K562 (cell line): ENCODE data around the gene MASP1. TPM values are rescaled to one million over a fixed set of nuclear protein-coding genes. Genes with fewer than 3 reads are reported as not detected.

Source experiments
- ATAC-seq: fragments of 200-7000 bp; cut with Tn5 transposase; 3 replicates; pipeline ENCODE4 v1.9.1; 2020; ENCODE audit warnings: moderate library complexity
- BruUV-seq: library from RNA; stranded (reverse); fragments of 400-500 nt; replicated peaks from 2 replicates; lab custom pipeline; 2021; lab: Mats Ljungman, UMichigan
- CTCF ChIA-PET: fragments of 300-600 bp; formaldehyde crosslinking; extraction: SDS; loops from one replicate; lab custom pipeline; 2021; ENCODE audit warnings: low intra/inter-chr PET ratio; lab: Yijun Ruan, JAX
- POLR2A ChIA-PET: fragments of 300-600, 350-650 bp; sonication (Branson Sonifier 250); formaldehyde crosslinking; extraction: SDS; loops from one replicate; lab custom pipeline; 2021; ENCODE audit warnings: antibody characterized with exemption, inconsistent platforms; lab: Yijun Ruan, JAX
- DNase-seq, 4 experiments: peaks; one replicate each; pipeline versions ENCODE4 v3.0.0 to v3.0.0-alpha.2; 2011 to 2018; ENCODE audit warnings: low spot score in 3 of 4, mixed read lengths in 3 of 4; ENCODE audit errors: extremely low read depth in 1 of 4
- FAIRE-seq: peaks from 2 replicates; lab custom pipeline; 2011; peaks lifted over from hg19 to GRCh38; lab: Jason Lieb, UNC
- H2AFZ ChIP-seq: 2 replicates; pipeline ENCODE4 v1.6.0; 2011; ENCODE audit warnings: low read depth, low read length, control low read depth, inconsistent platforms
- H3K27ac ChIP-seq: fragments of 200-600 bp; 3 replicates; pipeline ENCODE4 v1.8.0; 2011; ENCODE audit warnings: low read depth, mild to moderate bottlenecking, control low read depth, inconsistent platforms, low read length, moderate library complexity, mixed read lengths; ENCODE audit errors: extremely low read depth
- H3K27me3 ChIP-seq, 2 experiments: fragments of 300-600 bp in 1 of 2; 2 replicates in 1 of 2; 3 replicates in 1 of 2; pipeline versions ENCODE4 v1.6.0 to v1.8.0; 2011; ENCODE audit warnings: inconsistent platforms in 2 of 2, low read length in 2 of 2, mild to moderate bottlenecking in 1 of 2, mixed read lengths in 1 of 2, moderate library complexity in 1 of 2; ENCODE audit not compliant: control insufficient read depth in 2 of 2, insufficient read depth in 2 of 2
- H3K36me3 ChIP-seq: fragments of 300-600 bp; 3 replicates; pipeline ENCODE4 v1.8.0; 2011; ENCODE audit warnings: mild to moderate bottlenecking, low read length, inconsistent platforms; ENCODE audit not compliant: control insufficient read depth, insufficient read depth
- H3K4me1 ChIP-seq, 2 experiments: fragments of 200-600 bp in 1 of 2; replicated peaks in 1 of 2; 2 replicates in 1 of 2; 3 replicates in 1 of 2; pipeline versions ENCODE4 v1.5.1 to v1.8.0; 2011; ENCODE audit warnings: inconsistent platforms in 2 of 2, low read length in 2 of 2, mild to moderate bottlenecking in 1 of 2, mixed read lengths in 1 of 2, moderate library complexity in 1 of 2; ENCODE audit not compliant: control insufficient read depth in 2 of 2, insufficient read depth in 2 of 2
- H3K4me2 ChIP-seq: 2 replicates; pipeline ENCODE4 v1.6.1; 2011; ENCODE audit warnings: low read length, control low read depth, inconsistent platforms, mixed read lengths; ENCODE audit not compliant: insufficient read depth
- H3K4me3 ChIP-seq: fragments of 200-600 bp; sonication (generic), shearing (Covaris generic); 2 replicates; pipeline ENCODE4 v1.5.1; 2016; ENCODE audit warnings: control low read depth, inconsistent platforms
- H3K79me2 ChIP-seq: fragments of 200-600 bp; 3 replicates; pipeline ENCODE4 v1.8.0; 2011; ENCODE audit warnings: low read length, inconsistent platforms; ENCODE audit not compliant: control insufficient read depth, insufficient read depth
- H3K9ac ChIP-seq, 2 experiments: 2 replicates each; pipeline versions ENCODE4 v1.6.0 to v1.6.1; 2011; ENCODE audit warnings: low read depth in 2 of 2, low read length in 2 of 2, control low read depth in 1 of 2, inconsistent platforms in 1 of 2, mild to moderate bottlenecking in 1 of 2, mixed read lengths in 1 of 2; ENCODE audit not compliant: insufficient read depth in 1 of 2
- H3K9me1 ChIP-seq: one replicate; pipeline ENCODE4 v1.6.0; 2011; ENCODE audit warnings: inconsistent platforms, mild to moderate bottlenecking, low read length, moderate library complexity; ENCODE audit not compliant: control insufficient read depth, insufficient read depth
- H3K9me3 ChIP-seq: replicated peaks from 2 replicates; pipeline ENCODE4 v1.5.1; 2011; ENCODE audit warnings: low read depth, low read length, inconsistent platforms; ENCODE audit not compliant: control insufficient read depth, insufficient read depth
- H4K20me1 ChIP-seq: replicated peaks from 2 replicates; pipeline ENCODE4 v1.6.1; 2011; ENCODE audit warnings: low read length, inconsistent platforms, mixed read lengths; ENCODE audit not compliant: control insufficient read depth, insufficient read depth
- ARHGAP35 ChIP-seq: fragments of 450-650 bp; IDR thresholded peaks from 2 replicates; pipeline ENCODE4 v1.6.1; 2018; ENCODE audit not compliant: partially characterized antibody
- CTCF ChIP-seq, 3 experiments: IDR thresholded peaks in 2 of 3; conservative IDR thresholded peaks in 1 of 3; 2 replicates each; pipeline ENCODE4 v1.5.1; 2011 to 2012; ENCODE audit warnings: low read length in 3 of 3, mild to moderate bottlenecking in 3 of 3, control low read depth in 2 of 3, improper control_type of control experiment in 1 of 3, inconsistent platforms in 1 of 3, low read depth in 1 of 3, mixed read lengths in 1 of 3, moderate library complexity in 1 of 3; ENCODE audit not compliant: insufficient read depth in 2 of 3
- FUS ChIP-seq: fragments of 200-400 bp; formaldehyde crosslinking; optimal IDR thresholded peaks from 2 replicates; pipeline ENCODE3; 2017; ENCODE audit warnings: low read depth, low read length
- POLR2H ChIP-seq: IDR thresholded peaks from 2 replicates; pipeline ENCODE4 v1.6.1; 2016; ENCODE audit warnings: missing genetic modification characterization, low read depth, mild to moderate bottlenecking, control low read depth, missing compliant biosample characterization, moderate library complexity
- PTBP1 ChIP-seq: fragments of 200-400 bp; formaldehyde crosslinking; IDR thresholded peaks from 2 replicates; pipeline ENCODE4 v1.6.1; 2017; ENCODE audit warnings: low read depth, low read length
- RBM15 ChIP-seq: fragments of 200-400 bp; formaldehyde crosslinking; IDR thresholded peaks from 2 replicates; pipeline ENCODE4 v1.6.1; 2018; ENCODE audit warnings: mild to moderate bottlenecking, low read length, moderate library complexity; ENCODE audit not compliant: insufficient read depth
- RFX7 ChIP-seq: fragments of 250-450 bp; sonication (Bioruptor Pico); IDR thresholded peaks from 2 replicates; pipeline ENCODE4 v1.5.1; 2021; ENCODE audit warnings: mild to moderate bottlenecking
- SNAPC5 ChIP-seq: fragments of 250-450 bp; sonication (Bioruptor Pico); IDR thresholded peaks from 2 replicates; pipeline ENCODE4 v1.8.0; 2021; ENCODE audit warnings: moderate library complexity, mild to moderate bottlenecking, inconsistent platforms
- ZNF584 ChIP-seq: fragments of 200-800 bp; sonication (Bioruptor generic); IDR thresholded peaks from 2 replicates; pipeline ENCODE4 v1.6.1; 2016; ENCODE audit warnings: low read depth, mild to moderate bottlenecking, missing genetic modification characterization, missing compliant biosample characterization
- WGBS: fragments of 100-300 bp; shearing (Covaris generic); methylation state at CpG from one replicate; pipeline ENCODE4 v1.1.6; 2016; ENCODE audit warnings: low coverage, mixed read lengths; ENCODE audit not compliant: insufficient coverage; ENCODE audit errors: missing lambda C conversion rate; 5-methylcytosine and 5-hydroxymethylcytosine counted together
- in situ Hi-C: fragments of 300-500 bp; cut with MboI; formaldehyde crosslinking; loops from 4 replicates; pipeline ENCODE4 v1.15.0; 2018; ENCODE audit warnings: inconsistent platforms, mixed read lengths
- intact Hi-C: fragments of 100-400 bp; cut with micrococcal nuclease; formaldehyde crosslinking; loops from 2 replicates; pipeline ENCODE4 v1.14.2; 2022
- polyA plus RNA-seq, 8 experiments: library from polyadenylated mRNA; depleted of rRNA in 4 of 8; stranded (reverse) in 5 of 8; unstranded in 3 of 8; fragments of >200 nt; fragmentation: Nextera tagmentation in 2 of 8; fragmentation: Illumina TruSeq in 1 of 8; extraction: Ambion mirVana in 2 of 8; extraction: Trizol in 1 of 8; gene quantifications; 2 replicates each; pipeline versions ENCODE4 v1.2.1 to v1.2.3, GENCODE V29; 2011 to 2014; ENCODE audit warnings: inconsistent platforms in 1 of 8, missing spikeins in 1 of 8
- total RNA-seq, 7 experiments: library from RNA; depleted of rRNA in 6 of 7; stranded (reverse); fragments of >200 nt in 6 of 7; fragmentation: Illumina TruSeq in 2 of 7; extraction: Trizol in 2 of 7; gene quantifications; 2 replicates each; pipeline versions ENCODE4 v1.2.1 to v1.2.3, GENCODE V29; 2011 to 2021; ENCODE audit warnings: low replicate concordance in 1 of 7

MASP1 gene
- total and polyA plus RNA-seq, 9 of the 15 experiments (the other 6 are each of a cell fraction or from before 2014, with no cell fraction given) = 0.03 to 0.24 (median 0.20) TPM; not detected in 3

- TF ChIP-seq ZNF584 (CRISPR knock-in tag) (peak; percentile 47; the same call in 1 of the 2 replicates), RFX7 (CRISPR knock-in tag) (no peak), POLR2H (peak; percentile 68; the same call in 1 of the 2 replicates), SNAPC5 (CRISPR knock-in tag) (no peak), ARHGAP35 (no peak), RBM15 (no peak), PTBP1 (no peak)
Measured at GRCh38 chr3:187286467-187287059, 5.0 kb downstream of the MASP1 start (continued).

- 8% methylated on average over 4 of the region's 4 CpGs for WGBS
Measured at GRCh38 chr3:187281191-187281714, 10.3 kb downstream of the MASP1 start.

More at GRCh38 chr3:187281191-187281714, 10.3 kb downstream of the MASP1 start:
- no peak overlapping the region for H3K4me3 ChIP-seq
- 0 out of 6 replicates have a peak, but pooled peaks of 1 of the 3 experiments have one; percentile 21 for TF ChIP-seq CTCF (IDR thresholded peaks at IDR 0.05 in 2 of 3, conservative IDR thresholded peaks at IDR 0.05 in 1 of 3; ENCODE audit: insufficient read depth in 2 of 3, low read depth in 1 of 3, low read length in 3 of 3)
- TF ChIP-seq FUS = no peak
- H4K20me1 ChIP-seq = no peaks in the 10 kb centered on the region
- no TSS peak for BruUV-seq
- no peak overlapping the region for H3K4me2 ChIP-seq
- H2AFZ ChIP-seq = no peak overlapping the region
- H3K9me1 ChIP-seq = no peaks in the 10 kb centered on the region
- FAIRE-seq (no peak), ATAC-seq (peak; percentile 78), DNase-seq (peak in 1 of 4 experiments; percentile 9)
- H3K4me1 ChIP-seq = no peaks in the 10 kb centered on the region; a peak in 1 of 5 replicates
- POLR2A ChIA-PET = no interaction called here
- CTCF ChIA-PET = no interaction called here
- intact Hi-C loops (no loop called here), in situ Hi-C loops (no loop called here)
- H3K79me2 ChIP-seq = no peaks in the 10 kb centered on the region
- H3K9me3 ChIP-seq = no peaks in the 10 kb centered on the region
- H3K36me3 ChIP-seq = no peaks in the 10 kb centered on the region
- H3K9ac ChIP-seq = no peak overlapping the region
- H3K27me3 ChIP-seq = peaks cover 0 to 9% of the 10 kb centered on the region in 2 experiments; a peak in 1 of 5 replicates
- H3K27ac ChIP-seq = no peak overlapping the region
